ENCODE measurements around the gene LASP1.

DNA sequence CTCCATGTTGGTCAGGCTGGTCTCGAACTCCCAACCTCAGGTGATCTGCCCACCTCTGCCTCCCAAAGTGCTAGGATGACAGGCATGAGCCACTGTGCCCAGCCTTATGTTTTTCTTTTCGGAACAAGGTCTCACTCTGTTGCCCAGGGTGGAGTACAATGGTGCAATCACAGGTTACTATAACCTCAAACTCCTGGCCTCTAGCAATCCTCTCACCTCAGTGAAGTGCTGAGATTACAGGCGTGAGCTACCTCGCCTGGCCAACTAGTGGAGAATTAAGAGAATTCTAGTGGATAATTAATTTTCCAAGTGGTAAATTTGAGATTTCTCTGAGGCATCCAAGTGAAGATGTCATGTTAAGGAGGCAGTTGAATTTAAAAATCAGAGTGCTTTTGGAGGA is 100.3 kb downstream of the LASP1 start:
- TF ChIP-seq, protein P1, sequence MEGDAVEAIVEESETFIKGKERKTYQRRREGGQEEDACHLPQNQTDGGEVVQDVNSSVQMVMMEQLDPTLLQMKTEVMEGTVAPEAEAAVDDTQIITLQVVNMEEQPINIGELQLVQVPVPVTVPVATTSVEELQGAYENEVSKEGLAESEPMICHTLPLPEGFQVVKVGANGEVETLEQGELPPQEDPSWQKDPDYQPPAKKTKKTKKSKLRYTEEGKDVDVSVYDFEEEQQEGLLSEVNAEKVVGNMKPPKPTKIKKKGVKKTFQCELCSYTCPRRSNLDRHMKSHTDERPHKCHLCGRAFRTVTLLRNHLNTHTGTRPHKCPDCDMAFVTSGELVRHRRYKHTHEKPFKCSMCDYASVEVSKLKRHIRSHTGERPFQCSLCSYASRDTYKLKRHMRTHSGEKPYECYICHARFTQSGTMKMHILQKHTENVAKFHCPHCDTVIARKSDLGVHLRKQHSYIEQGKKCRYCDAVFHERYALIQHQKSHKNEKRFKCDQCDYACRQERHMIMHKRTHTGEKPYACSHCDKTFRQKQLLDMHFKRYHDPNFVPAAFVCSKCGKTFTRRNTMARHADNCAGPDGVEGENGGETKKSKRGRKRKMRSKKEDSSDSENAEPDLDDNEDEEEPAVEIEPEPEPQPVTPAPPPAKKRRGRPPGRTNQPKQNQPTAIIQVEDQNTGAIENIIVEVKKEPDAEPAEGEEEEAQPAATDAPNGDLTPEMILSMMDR (conservative IDR thresholded peaks at IDR 0.05; ENCODE audit: low read length) = no peak; the same call in 1 of the 2 replicates
- TF ChIP-seq EZH2phosphoT487 (IDR thresholded peaks at IDR 0.05; ENCODE audit: borderline replicate concordance, low read depth, low read length) = no peak
